HPDE6-E6E7 (cell line): ENCODE results near the gene OGDH.

ENCODE experiments used
- DNase-seq: peaks from one replicate; pipeline ENCODE4 v3.0.0; 2011; ENCODE audit warnings: missing footprints; ENCODE audit errors: extremely low spot score

The OGDH gene

GRCh38 chr7:44735403-44736165, 129.2 kb downstream of the OGDH start:
- DNase-seq = peak; percentile 56

- DNase-seq = no peak
Observed at GRCh38 chr7:44736896-44737295, 130.5 kb downstream of the OGDH start.

- no peak for DNase-seq
Observed at GRCh38 chr7:44738051-44738723, 131.8 kb downstream of the OGDH start.

- no peak for DNase-seq
Observed at GRCh38 chr7:44738876-44739665, 132.6 kb downstream of the OGDH start.

- DNase-seq = no peak
Observed at GRCh38 chr7:44740055-44740454, 133.6 kb downstream of the OGDH start.

- no peak for DNase-seq
Observed at GRCh38 chr7:44743750-44744149, 137.3 kb downstream of the OGDH start.

- DNase-seq = peak; percentile 67
Observed at GRCh38 chr7:44748045-44748947, 141.9 kb downstream of the OGDH start, which contains the start of gene ZMIZ2. Gene ZMIZ2 (plus strand): TSS chr7:44748847. CDS start chr7:44756250, 7,403 bp downstream.

- no peak for DNase-seq
Observed at GRCh38 chr7:44748948-44749731, 142.7 kb downstream of the OGDH start.

- no peak for DNase-seq
Observed at GRCh38 chr7:44749992-44750391, 143.6 kb downstream of the OGDH start.

GRCh38 chr7:44750424-44750823, 144.0 kb downstream of the OGDH start:
- DNase-seq = no peak

- no peak for DNase-seq
Observed at GRCh38 chr7:44750921-44751571, 144.6 kb downstream of the OGDH start.

- no peak for DNase-seq
Observed at GRCh38 chr7:44752822-44753221, 146.4 kb downstream of the OGDH start.

GRCh38 chr7:44754802-44755697, 148.6 kb downstream of the OGDH start:
- DNase-seq = no peak

GRCh38 chr7:44755698-44756627, 149.5 kb downstream of the OGDH start:
- no peak for DNase-seq

- no peak for DNase-seq
Observed at GRCh38 chr7:44756904-44757303, 150.5 kb downstream of the OGDH start.

- no peak for DNase-seq
Observed at GRCh38 chr7:44757311-44757710, 150.9 kb downstream of the OGDH start.

- DNase-seq = no peak
Observed at GRCh38 chr7:44757739-44758138, 151.3 kb downstream of the OGDH start.
